ENCODE measurements around the gene NKAPD1. TPM values are rescaled to one million over a fixed set of nuclear protein-coding genes. Genes with fewer than 3 reads are reported as not detected.
"Not testable (repeated sequence)": the region's sequence is repeated elsewhere in the genome, so short reads cannot be mapped to it uniquely, and the experiment has no call there.

Gene NKAPD1
- polyA plus RNA-seq, 3 donors, result 5.3 to 9.4 (median 7.7) TPM

DNA sequence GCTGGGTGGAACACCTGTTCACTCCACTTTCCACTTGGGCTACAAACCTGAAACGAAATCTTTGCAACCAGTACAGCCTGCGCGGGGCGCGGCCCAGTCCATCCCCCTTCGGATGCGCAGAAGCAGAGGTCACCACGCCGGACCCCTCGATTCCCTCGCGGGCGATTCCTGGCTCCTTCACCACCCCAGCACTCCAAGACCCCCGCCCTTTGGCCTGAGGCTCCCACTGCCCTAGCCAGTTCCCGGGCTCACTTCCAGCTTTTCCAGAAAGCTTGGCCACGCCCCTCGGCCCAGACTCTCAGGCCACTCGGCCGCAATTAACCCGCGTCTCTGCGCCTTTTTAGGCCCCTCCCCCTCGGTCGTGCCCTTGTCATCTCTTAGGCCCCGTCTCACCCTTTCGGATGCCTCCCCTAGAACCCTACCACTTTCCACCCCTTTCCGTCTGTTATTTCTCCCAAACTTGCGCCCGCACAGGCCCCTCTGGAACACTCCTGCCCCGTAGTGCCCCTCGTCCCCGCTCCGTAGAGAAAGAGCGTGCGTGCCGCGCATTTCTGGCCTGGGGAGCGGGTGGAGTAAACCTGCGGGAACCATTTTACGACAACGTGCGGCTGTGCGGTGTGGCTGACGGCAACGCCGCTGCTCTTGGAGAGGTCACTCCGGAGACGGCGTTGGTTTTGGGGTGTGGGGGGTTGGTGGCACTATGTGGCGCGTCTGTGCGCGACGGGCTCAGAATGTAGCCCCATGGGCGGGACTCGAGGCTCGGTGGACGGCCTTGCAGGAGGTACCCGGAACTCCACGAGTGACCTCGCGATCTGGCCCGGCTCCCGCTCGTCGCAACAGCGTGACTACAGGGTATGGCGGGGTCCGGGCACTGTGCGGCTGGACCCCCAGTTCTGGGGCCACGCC lies 49.1 kb upstream of the NKAPD1 start, which contains the start of gene DLAT:
Gene DLAT (plus strand): TSS at position 636 of the 906 bp plus-strand sequence. CDS start 65 bp downstream, at position 701.
- intact Hi-C loops (cut with micrococcal nuclease), result loop anchor here in 1 of 2 donors (10.0 kb wide), 1 partner anchor 90 kb away; the partner anchor contains the start of gene DIXDC1
- Histone ChIP-seq H4K20me1 (ENCODE audit: insufficient read depth, low read length) (no peaks in the 10 kb centered on the region), H3K9me3 (replicated peaks in 1 of 2; ENCODE audit: control insufficient read depth in 1 of 2, insufficient read depth in 1 of 2, low read length in 2 of 2) (no peaks in the 10 kb centered on the region), H3K36me3 (replicated peaks in 1 of 2; ENCODE audit: control insufficient read depth in 1 of 2, insufficient read depth in 2 of 2, low read length in 2 of 2) (peaks cover 21 to 22% of the 10 kb centered on the region in 2 donors), H3K4me1 (ENCODE audit: control insufficient read depth in 1 of 2, insufficient read depth in 2 of 2, low read length in 2 of 2) (peaks cover 13 to 19% of the 10 kb centered on the region in 2 donors), H3K9ac (ENCODE audit: insufficient read depth, low read length, poor library complexity, severe bottlenecking) (peak within 1 kb of the TSS; percentile 76), H3K4me2 (replicated peaks; ENCODE audit: extremely low read depth, low read length, poor library complexity, severe bottlenecking) (peak within 1 kb of the TSS; percentile 94), H3K79me2 (ENCODE audit: insufficient read depth, low read length) (peaks cover 9% of the 10 kb centered on the region), H3K27ac (ENCODE audit: low read depth in 1 of 2, low read length in 2 of 2) (peak within 1 kb of the TSS; percentile 67 to 85), H3K27me3 (ENCODE audit: control insufficient read depth in 2 of 2, insufficient read depth in 2 of 2, low read length in 2 of 2) (no peaks in the 10 kb centered on the region), H3K4me3 (replicated peaks in 1 of 3; ENCODE audit: low read depth in 2 of 3, low read length in 3 of 3) (peak within 1 kb of the TSS; percentile 78 to 91 (median 85)), H2AFZ (ENCODE audit: insufficient read depth, low read depth, low read length, poor library complexity, severe bottlenecking) (peak within 1 kb of the TSS; percentile 93)
- under 1% methylated on average over 71 of the region's 71 CpGs for WGBS (ENCODE audit: insufficient coverage)
- peaks cover 0 to 2% (median 0%) of the 10 kb centered on the region in 7 donors for H3K9me3 Mint-ChIP-seq
- H3K27me3 Mint-ChIP-seq (ENCODE audit: low read depth in 3 of 3), result no peaks in the 10 kb centered on the region
- peak; percentile 71 to 78 (median 71) for DNase-seq
- H3K27ac Mint-ChIP-seq, result peak within 1 kb of the TSS; percentile 92 to 99 (median 95)
- H3K36me3 Mint-ChIP-seq, result peaks cover 18 to 22% of the 10 kb centered on the region in 2 donors
- TF ChIP-seq, protein P1, sequence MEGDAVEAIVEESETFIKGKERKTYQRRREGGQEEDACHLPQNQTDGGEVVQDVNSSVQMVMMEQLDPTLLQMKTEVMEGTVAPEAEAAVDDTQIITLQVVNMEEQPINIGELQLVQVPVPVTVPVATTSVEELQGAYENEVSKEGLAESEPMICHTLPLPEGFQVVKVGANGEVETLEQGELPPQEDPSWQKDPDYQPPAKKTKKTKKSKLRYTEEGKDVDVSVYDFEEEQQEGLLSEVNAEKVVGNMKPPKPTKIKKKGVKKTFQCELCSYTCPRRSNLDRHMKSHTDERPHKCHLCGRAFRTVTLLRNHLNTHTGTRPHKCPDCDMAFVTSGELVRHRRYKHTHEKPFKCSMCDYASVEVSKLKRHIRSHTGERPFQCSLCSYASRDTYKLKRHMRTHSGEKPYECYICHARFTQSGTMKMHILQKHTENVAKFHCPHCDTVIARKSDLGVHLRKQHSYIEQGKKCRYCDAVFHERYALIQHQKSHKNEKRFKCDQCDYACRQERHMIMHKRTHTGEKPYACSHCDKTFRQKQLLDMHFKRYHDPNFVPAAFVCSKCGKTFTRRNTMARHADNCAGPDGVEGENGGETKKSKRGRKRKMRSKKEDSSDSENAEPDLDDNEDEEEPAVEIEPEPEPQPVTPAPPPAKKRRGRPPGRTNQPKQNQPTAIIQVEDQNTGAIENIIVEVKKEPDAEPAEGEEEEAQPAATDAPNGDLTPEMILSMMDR (IDR thresholded peaks at IDR 0.05), result no peak
- peak within 1 kb of the TSS; percentile 99 to 100 for H3K4me3 Mint-ChIP-seq
- H3K4me1 Mint-ChIP-seq, result peaks cover 18% of the 10 kb centered on the region

GRCh38 chr11:112025707-112026106 lies 48.4 kb upstream of the NKAPD1 start:
- Mint-ChIP-seq H3K27ac (peak overlapping the region; percentile 92 to 99 (median 95)), H3K36me3 (peaks cover 24 to 26% of the 10 kb centered on the region in 2 donors), H3K4me1 (peaks cover 18% of the 10 kb centered on the region), H3K27me3 (ENCODE audit: low read depth in 3 of 3) (no peaks in the 10 kb centered on the region), H3K9me3 (peaks cover 0 to 2% (median 0%) of the 10 kb centered on the region in 7 donors), H3K4me3 (peak overlapping the region; percentile 99 to 100)
- TF ChIP-seq, protein P1 (IDR thresholded peaks at IDR 0.05), result no peak
- no peaks in the 10 kb centered on the region for H3K27me3 ChIP-seq (ENCODE audit: control insufficient read depth in 2 of 2, insufficient read depth in 2 of 2, low read length in 2 of 2)
- peaks cover 13 to 19% of the 10 kb centered on the region in 2 donors for H3K4me1 ChIP-seq (ENCODE audit: control insufficient read depth in 1 of 2, insufficient read depth in 2 of 2, low read length in 2 of 2)
- intact Hi-C loops (cut with micrococcal nuclease), result loop anchor here in 1 of 2 donors (10.0 kb wide), 1 partner anchor 91 kb away; the partner anchor contains the start of gene DIXDC1
- peak overlapping the region; percentile 78 to 91 (median 85) for H3K4me3 ChIP-seq (replicated peaks in 1 of 3; ENCODE audit: low read depth in 2 of 3, low read length in 3 of 3)
- H4K20me1 ChIP-seq (ENCODE audit: insufficient read depth, low read length), result no peaks in the 10 kb centered on the region
- H3K79me2 ChIP-seq (ENCODE audit: insufficient read depth, low read length), result peaks cover 9% of the 10 kb centered on the region
- no peaks in the 10 kb centered on the region for H3K9me3 ChIP-seq (replicated peaks in 1 of 2; ENCODE audit: control insufficient read depth in 1 of 2, insufficient read depth in 1 of 2, low read length in 2 of 2)
- peaks cover 28 to 29% of the 10 kb centered on the region in 2 donors for H3K36me3 ChIP-seq (replicated peaks in 1 of 2; ENCODE audit: control insufficient read depth in 1 of 2, insufficient read depth in 2 of 2, low read length in 2 of 2)
- peak overlapping the region; percentile 76 for H3K9ac ChIP-seq (ENCODE audit: insufficient read depth, low read length, poor library complexity, severe bottlenecking)
- H3K27ac ChIP-seq (ENCODE audit: low read depth in 1 of 2, low read length in 2 of 2), result peak overlapping the region; percentile 67 to 85
- 0% methylated on average over 8 of the region's 8 CpGs for WGBS (ENCODE audit: insufficient coverage)
- peak overlapping the region; percentile 93 for H2AFZ ChIP-seq (ENCODE audit: insufficient read depth, low read depth, low read length, poor library complexity, severe bottlenecking)
- H3K4me2 ChIP-seq (replicated peaks; ENCODE audit: extremely low read depth, low read length, poor library complexity, severe bottlenecking), result peak overlapping the region; percentile 94
- DNase-seq, result no peak

- not testable (repeated sequence) for H4K20me1 ChIP-seq (ENCODE audit: insufficient read depth, low read length); H3K27ac ChIP-seq (ENCODE audit: low read depth in 1 of 2, low read length in 2 of 2); H3K9me3 ChIP-seq (replicated peaks in 1 of 2; ENCODE audit: control insufficient read depth in 1 of 2, insufficient read depth in 1 of 2, low read length in 2 of 2); H3K27ac Mint-ChIP-seq; H3K9ac ChIP-seq (ENCODE audit: insufficient read depth, low read length, poor library complexity, severe bottlenecking); H3K4me3 ChIP-seq (replicated peaks in 1 of 3; ENCODE audit: low read depth in 2 of 3, low read length in 3 of 3); H3K79me2 ChIP-seq (ENCODE audit: insufficient read depth, low read length); H3K9me3 Mint-ChIP-seq; H3K27me3 ChIP-seq (ENCODE audit: control insufficient read depth in 2 of 2, insufficient read depth in 2 of 2, low read length in 2 of 2); H2AFZ ChIP-seq (ENCODE audit: insufficient read depth, low read depth, low read length, poor library complexity, severe bottlenecking); DNase-seq; H3K4me2 ChIP-seq (replicated peaks; ENCODE audit: extremely low read depth, low read length, poor library complexity, severe bottlenecking); H3K27me3 Mint-ChIP-seq (ENCODE audit: low read depth in 3 of 3); H3K4me3 Mint-ChIP-seq
- Mint-ChIP-seq H3K36me3 (peaks cover 29 to 32% of the 10 kb centered on the region in 2 donors), H3K4me1 (peaks cover 18% of the 10 kb centered on the region)
- no CpG with 5 or more reads among the region's 49 CpGs for WGBS (ENCODE audit: insufficient coverage)
- intact Hi-C loops (cut with micrococcal nuclease), result loop anchor here in 1 of 2 donors (10.0 kb wide), 1 partner anchor 92 kb away; the partner anchor contains the start of gene DIXDC1
- Histone ChIP-seq H3K36me3 (replicated peaks in 1 of 2; ENCODE audit: control insufficient read depth in 1 of 2, insufficient read depth in 2 of 2, low read length in 2 of 2) (peaks cover 32 to 40% of the 10 kb centered on the region in 2 donors), H3K4me1 (ENCODE audit: control insufficient read depth in 1 of 2, insufficient read depth in 2 of 2, low read length in 2 of 2) (peaks cover 13 to 19% of the 10 kb centered on the region in 2 donors)
These were observed 47.2 kb upstream of the NKAPD1 start for GRCh38 chr11:112026784-112027410.

All from CD14-positive monocyte (primary cell).